GM23338 (cell line): ENCODE measurements around the gene SEC16A. TPM values are rescaled to one million over a fixed set of nuclear protein-coding genes. Genes with fewer than 3 reads are reported as not detected.

Source experiments
- ATAC-seq: fragments of 200-7000 bp; cut with Tn5 transposase; 3 replicates; pipeline ENCODE4 v1.9.1; 2020
- DNase-seq: peaks from one replicate; pipeline ENCODE4 v3.0.0-alpha.2; 2015; ENCODE audit warnings: low spot score
- H2AFZ ChIP-seq: fragments of 200-600 bp; sonication (generic); 2 replicates; pipeline ENCODE4 v1.8.0; 2016; ENCODE audit warnings: antibody characterized with exemption, mild to moderate bottlenecking, moderate library complexity
- H3F3A ChIP-seq: fragments of 200-600 bp; sonication (generic); replicated peaks from 2 replicates; pipeline ENCODE4 v1.8.0; 2017; ENCODE audit warnings: antibody characterized with exemption, mixed run types, low read depth
- H3K27ac ChIP-seq: fragments of 200-600 bp; sonication (generic); 2 replicates; pipeline ENCODE4 v1.6.1; 2016; ENCODE audit warnings: low read depth
- H3K27me3 ChIP-seq: fragments of 200-600 bp; sonication (generic); 2 replicates; pipeline ENCODE4 v1.8.0; 2016; ENCODE audit warnings: mild to moderate bottlenecking, mixed run types, moderate library complexity; ENCODE audit not compliant: insufficient read depth
- H3K36me3 ChIP-seq: fragments of 200-600 bp; sonication (generic); 2 replicates; pipeline ENCODE4 v1.8.0; 2016; ENCODE audit warnings: mild to moderate bottlenecking; ENCODE audit not compliant: insufficient read depth
- H3K4me1 ChIP-seq: fragments of 200-600 bp; sonication (generic); 2 replicates; pipeline ENCODE4 v1.8.0; 2016; ENCODE audit warnings: mild to moderate bottlenecking, moderate library complexity; ENCODE audit not compliant: insufficient read depth
- H3K4me2 ChIP-seq: fragments of 200-600 bp; sonication (generic); 2 replicates; pipeline ENCODE4 v1.7.1; 2017; ENCODE audit warnings: mixed run types
- H3K4me3 ChIP-seq: fragments of 200-600 bp; sonication (generic); 2 replicates; pipeline ENCODE4 v1.6.1; 2016; ENCODE audit warnings: mixed run types
- H3K79me2 ChIP-seq: fragments of 200-600 bp; sonication (generic); replicated peaks from 2 replicates; pipeline ENCODE4 v1.8.0; 2017; ENCODE audit warnings: mild to moderate bottlenecking; ENCODE audit not compliant: insufficient read depth
- H3K9me2 ChIP-seq: fragments of 200-600 bp; sonication (generic); 2 replicates; pipeline ENCODE4 v1.8.0; 2017; ENCODE audit not compliant: insufficient read depth
- H4K20me1 ChIP-seq: fragments of 200-600 bp; sonication (generic); replicated peaks from 2 replicates; pipeline ENCODE4 v1.8.0; 2017; ENCODE audit warnings: mild to moderate bottlenecking; ENCODE audit not compliant: insufficient read depth
- H3K27ac Mint-ChIP-seq: 2 replicates; pipeline ENCODE4 v1.8.0; 2020; ENCODE audit warnings: inconsistent platforms, mild to moderate bottlenecking, moderate library complexity, mixed read lengths
- H3K27me3 Mint-ChIP-seq: 3 replicates; pipeline ENCODE4 v1.8.0; 2022; ENCODE audit warnings: low read depth, mild to moderate bottlenecking, moderate library complexity, mixed read lengths, inconsistent platforms; ENCODE audit not compliant: insufficient read depth, poor library complexity
- H3K36me3 Mint-ChIP-seq: 3 replicates; pipeline ENCODE4 v1.8.0; 2021; ENCODE audit warnings: low read depth, mild to moderate bottlenecking, inconsistent platforms, moderate library complexity, mixed read lengths
- H3K4me1 Mint-ChIP-seq: 3 replicates; pipeline ENCODE4 v1.8.0; 2020; ENCODE audit warnings: mild to moderate bottlenecking, inconsistent platforms, mixed read lengths
- H3K4me3 Mint-ChIP-seq: 3 replicates; pipeline ENCODE4 v1.8.0; 2021; ENCODE audit warnings: moderate library complexity, mild to moderate bottlenecking, inconsistent platforms, mixed read lengths
- H3K9me3 Mint-ChIP-seq: 3 replicates; pipeline ENCODE4 v1.8.0; 2020; ENCODE audit warnings: moderate library complexity, mild to moderate bottlenecking, inconsistent platforms, mixed read lengths
- CREB1 ChIP-seq: fragments of 250-450 bp; sonication (Bioruptor Pico); IDR thresholded peaks from 2 replicates; pipeline ENCODE4 v1.5.0; 2020; ENCODE audit warnings: low read depth, mild to moderate bottlenecking, moderate library complexity
- CTCF ChIP-seq, 2 experiments: fragments of 200-600 bp in 1 of 2; sonication (generic) in 1 of 2; conservative IDR thresholded peaks; 2 replicates each; pipeline versions ENCODE4 v1.5.1 to v1.6.1; 2016 to 2017; ENCODE audit warnings: antibody characterized with exemption in 2 of 2, low read depth in 2 of 2, mild to moderate bottlenecking in 2 of 2, moderate library complexity in 1 of 2
- ETS1 ChIP-seq: IDR thresholded peaks from 2 replicates; pipeline ENCODE4 v1.6.1; 2016; ENCODE audit warnings: antibody characterized with exemption
- EZH2 ChIP-seq: fragments of 200-600 bp; sonication (generic); IDR thresholded peaks from one replicate; pipeline ENCODE4 v1.8.0; 2017; ENCODE audit warnings: antibody characterized with exemption, mild to moderate bottlenecking, low read depth; ENCODE audit not compliant: unreplicated experiment
- EZH2phosphoT487 ChIP-seq: fragments of 200-600 bp; sonication (generic); IDR thresholded peaks from one replicate; pipeline ENCODE4 v1.8.1; 2018; ENCODE audit warnings: antibody characterized with exemption; ENCODE audit not compliant: unreplicated experiment
- JUNB ChIP-seq: IDR thresholded peaks from one replicate; pipeline ENCODE4 v1.6.1; 2016; ENCODE audit warnings: antibody characterized with exemption; ENCODE audit not compliant: unreplicated experiment
- NANOG ChIP-seq: IDR thresholded peaks from 2 replicates; pipeline ENCODE4 v1.6.1; 2016; ENCODE audit warnings: antibody characterized with exemption, borderline replicate concordance
- POLR2AphosphoS5 ChIP-seq: IDR thresholded peaks from 2 replicates; pipeline ENCODE4 v1.6.1; 2016; ENCODE audit warnings: antibody characterized with exemption, low read depth
- REST ChIP-seq: IDR thresholded peaks from one replicate; pipeline ENCODE4 v1.6.1; 2018; ENCODE audit warnings: antibody characterized with exemption; ENCODE audit not compliant: unreplicated experiment
- STAT1 ChIP-seq: IDR thresholded peaks from one replicate; pipeline ENCODE4 v1.6.1; 2016; ENCODE audit warnings: antibody characterized with exemption; ENCODE audit not compliant: unreplicated experiment
- ZNF114 ChIP-seq: fragments of 250-450 bp; sonication (Bioruptor Pico); IDR thresholded peaks from 2 replicates; pipeline ENCODE4 v1.5.0; 2020; ENCODE audit warnings: mild to moderate bottlenecking, moderate library complexity
- ZNF331 ChIP-seq: fragments of 250-450 bp; sonication (Bioruptor Pico); IDR thresholded peaks from 2 replicates; pipeline ENCODE4 v1.5.0; 2020; ENCODE audit warnings: low read depth, mild to moderate bottlenecking, moderate library complexity
- ZNF462 ChIP-seq: fragments of 250-450 bp; sonication (Bioruptor Pico); IDR thresholded peaks from 2 replicates; pipeline ENCODE4 v1.5.0; 2020; ENCODE audit warnings: mild to moderate bottlenecking, moderate library complexity
- polyA plus RNA-seq: library from polyadenylated mRNA; unstranded; fragments of >200 nt; fragmentation: Nextera tagmentation; extraction: Ambion mirVana; gene quantifications from 2 replicates; pipeline ENCODE4 v1.2.1, GENCODE V29; 2016
- total RNA-seq: library from RNA; depleted of rRNA; stranded (reverse); fragments of >200 nt; shearing (Covaris generic); gene quantifications from 2 replicates; pipeline ENCODE4 v1.2.3, GENCODE V29; 2014

SEC16A gene
- total and polyA plus RNA-seq, 2 experiments from 2014 or later: 34.0 to 59.2 TPM

GRCh38 chr9:136473354-136473721, 9.5 kb downstream of the SEC16A start:
- Histone ChIP-seq H3F3A (0 out of 2 replicates have a peak, but pooled peaks cover 4% of the 10 kb centered on the region), H3K4me1 (no peaks in the 10 kb centered on the region), H4K20me1 (peaks cover 52% of the 10 kb centered on the region), H3K27ac (no peak overlapping the region), H3K9me2 (no peaks in the 10 kb centered on the region), H3K4me2 (no peak overlapping the region), H2AFZ (no peak overlapping the region), H3K79me2 (peaks cover 96% of the 10 kb centered on the region), H3K27me3 (no peaks in the 10 kb centered on the region), H3K36me3 (peaks cover 28% of the 10 kb centered on the region; the same call in 1 of the 2 replicates), H3K4me3 (no peak overlapping the region)
- TF ChIP-seq NANOG (no peak), EZH2phosphoT487 (no peak), CTCF (conservative IDR thresholded peaks at IDR 0.05; ENCODE audit: low read depth in 2 of 2) (no peak), JUNB (no peak), STAT1 (no peak), EZH2 (no peak), POLR2AphosphoS5 (no peak), REST (no peak), CREB1 (CRISPR knock-in tag) (no peak), ETS1 (no peak), ZNF331 (CRISPR knock-in tag) (no peak), ZNF462 (CRISPR knock-in tag) (no peak), ZNF114 (CRISPR knock-in tag) (no peak)
- Mint-ChIP-seq H3K36me3 (peaks cover 78% of the 10 kb centered on the region), H3K4me3 (no peak overlapping the region), H3K4me1 (no peaks in the 10 kb centered on the region), H3K27me3 (peaks cover 7% of the 10 kb centered on the region), H3K9me3 (no peaks in the 10 kb centered on the region), H3K27ac (no peak overlapping the region)
- ATAC-seq: no peak
- no peak for DNase-seq
